Prostate gland (tissue), 2 donors: ENCODE measurements around the gene RECQL.

ENCODE experiments used
- CTCF ChIP-seq, 4 experiments: fragments of 200-600 bp in 2 of 4; fragments of 450-650 bp in 2 of 4; sonication (generic) in 2 of 4; IDR thresholded peaks; 1 replicate in 3 of 4; 2 replicates in 1 of 4; pipeline ENCODE4 v1.5.1; 2016 to 2019; ENCODE audit warnings: antibody characterized with exemption in 4 of 4, mild to moderate bottlenecking in 2 of 4, moderate library complexity in 2 of 4
- POLR2A ChIP-seq: fragments of 450-650 bp; IDR thresholded peaks from one replicate; pipeline ENCODE4 v1.6.1; 2016; ENCODE audit warnings: antibody characterized with exemption, mild to moderate bottlenecking

GRCh38 chr12:21542403-21542802 lies 41.0 kb upstream of the RECQL start:
- no peak for TF ChIP-seq POLR2A
- TF ChIP-seq CTCF (IDR thresholded peaks at IDR 0.05) = no peak
